ENCODE data around the gene GID8. TPM values are rescaled to one million over a fixed set of nuclear protein-coding genes. Genes with fewer than 3 reads are reported as not detected.

GID8 gene
- polyA plus RNA-seq, 2 of the 4 experiments (the other 2 are of a cell fraction): 19.2 to 24.5 TPM

DNA sequence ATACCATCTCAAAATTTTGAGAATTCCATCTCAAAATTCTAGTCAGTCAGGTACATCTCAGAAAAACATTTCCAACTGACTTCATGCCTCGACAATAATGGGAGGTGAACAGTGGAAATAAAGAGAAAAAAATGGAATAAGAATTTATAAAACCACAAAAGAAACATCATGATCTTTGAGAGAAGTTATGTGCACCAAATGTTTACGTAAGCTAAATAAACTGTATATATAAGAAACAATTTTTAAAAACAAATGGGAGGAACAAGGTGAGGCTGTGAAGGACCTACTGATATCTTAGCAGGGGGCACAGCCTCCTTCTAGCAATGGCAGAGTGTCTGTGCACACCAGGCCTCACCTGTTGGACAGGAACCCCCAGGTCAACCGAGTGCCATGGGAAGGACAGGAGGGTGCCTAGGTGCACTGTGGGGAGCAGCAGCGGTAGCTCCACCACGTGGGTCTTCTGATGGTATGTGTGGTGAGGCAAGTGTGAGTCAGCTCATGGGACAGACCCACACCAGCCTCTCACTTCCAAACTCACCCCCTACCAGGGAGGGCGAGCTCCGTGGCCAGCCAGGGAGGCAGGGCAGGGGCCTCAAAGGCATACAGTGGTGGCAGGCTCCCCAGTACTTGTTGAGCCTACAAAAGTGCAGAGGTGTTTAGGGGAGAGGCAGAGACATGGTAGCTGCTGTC is 34.9 kb upstream of the GID8 start:
- DNase-seq (ENCODE audit: low read depth in 1 of 2, low spot score in 1 of 2) (no peak), FAIRE-seq (no peak), ATAC-seq (no peak)
- no peak overlapping the region for H3K4me2 ChIP-seq
- peaks cover 5% of the 10 kb centered on the region; the same call in 2 of the 3 replicates for H3K4me1 ChIP-seq
- CTCF ChIA-PET: interaction anchor here (0.8 to 18.3 kb wide), 9 partner anchors 9 to 106 kb away, joined by 3 to 368 read pairs (median 8); partner anchors contain the start of gene DIDO1
- WGBS (ENCODE audit: missing lambda C conversion rate): 77% methylated on average over 7 of the region's 7 CpGs
- POLR2A ChIA-PET: interaction anchor here (0.7 kb wide), 1 partner anchor 21 kb away, joined by 3 read pairs; no protein-coding TSS in a partner anchor
- H3K9me3 ChIP-seq: no peaks in the 10 kb centered on the region
- TF ChIP-seq, protein P1, sequence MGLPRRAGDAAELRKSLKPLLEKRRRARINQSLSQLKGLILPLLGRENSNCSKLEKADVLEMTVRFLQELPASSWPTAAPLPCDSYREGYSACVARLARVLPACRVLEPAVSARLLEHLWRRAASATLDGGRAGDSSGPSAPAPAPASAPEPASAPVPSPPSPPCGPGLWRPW (IDR thresholded peaks at IDR 0.05): no peak
- no peak for TF ChIP-seq RNF2 (IDR thresholded peaks at IDR 0.05; ENCODE audit: borderline replicate concordance, low read depth)
- TF ChIP-seq RAD21 (conservative IDR thresholded peaks at IDR 0.05 in 1 of 2, IDR thresholded peaks at IDR 0.05 in 1 of 2): no peak
- TF ChIP-seq MAFK (IDR thresholded peaks at IDR 0.05; ENCODE audit: partially characterized antibody): no peak
- TF ChIP-seq ESRRA (IDR thresholded peaks at IDR 0.05; ENCODE audit: borderline replicate concordance, low read length): no peak
- TF ChIP-seq ZC3H11A (IDR thresholded peaks at IDR 0.05): no peak
- TF ChIP-seq FOSB (CRISPR knock-in tag; IDR thresholded peaks at IDR 0.05): no peak
- no peak for TF ChIP-seq NFE2L2 (conservative IDR thresholded peaks at IDR 0.05; ENCODE audit: low read length)
- TF ChIP-seq FOXS1 (CRISPR knock-in tag; IDR thresholded peaks at IDR 0.05): no peak
- no peak for TF ChIP-seq SMC3 (IDR thresholded peaks at IDR 0.05)
- TF ChIP-seq PHF8 (IDR thresholded peaks at IDR 0.05; ENCODE audit: borderline replicate concordance, low read depth): no peak
- no peak for TF ChIP-seq ZFP36 (IDR thresholded peaks at IDR 0.05; ENCODE audit: borderline replicate concordance, partially characterized antibody)
- no peak for TF ChIP-seq SREBF2 (IDR thresholded peaks at IDR 0.05)
- TF ChIP-seq CHD4 (IDR thresholded peaks at IDR 0.05; ENCODE audit: borderline replicate concordance): no peak
- no peak for TF ChIP-seq HOXA7 (CRISPR knock-in tag; IDR thresholded peaks at IDR 0.05)
- TF ChIP-seq TP53 (CRISPR knock-in tag; IDR thresholded peaks at IDR 0.05): no peak
- no peak for TF ChIP-seq EP300 (IDR thresholded peaks at IDR 0.05)
- no peak for TF ChIP-seq HOXB5 (CRISPR knock-in tag; IDR thresholded peaks at IDR 0.05)
- TF ChIP-seq TFCP2L1 (CRISPR knock-in tag; IDR thresholded peaks at IDR 0.05): no peak
- TF ChIP-seq BHLHE40 (IDR thresholded peaks at IDR 0.05; ENCODE audit: low read depth, low read length): no peak
- H3K27ac ChIP-seq: no peak overlapping the region
- no peak overlapping the region for H3K4me3 ChIP-seq

DNA sequence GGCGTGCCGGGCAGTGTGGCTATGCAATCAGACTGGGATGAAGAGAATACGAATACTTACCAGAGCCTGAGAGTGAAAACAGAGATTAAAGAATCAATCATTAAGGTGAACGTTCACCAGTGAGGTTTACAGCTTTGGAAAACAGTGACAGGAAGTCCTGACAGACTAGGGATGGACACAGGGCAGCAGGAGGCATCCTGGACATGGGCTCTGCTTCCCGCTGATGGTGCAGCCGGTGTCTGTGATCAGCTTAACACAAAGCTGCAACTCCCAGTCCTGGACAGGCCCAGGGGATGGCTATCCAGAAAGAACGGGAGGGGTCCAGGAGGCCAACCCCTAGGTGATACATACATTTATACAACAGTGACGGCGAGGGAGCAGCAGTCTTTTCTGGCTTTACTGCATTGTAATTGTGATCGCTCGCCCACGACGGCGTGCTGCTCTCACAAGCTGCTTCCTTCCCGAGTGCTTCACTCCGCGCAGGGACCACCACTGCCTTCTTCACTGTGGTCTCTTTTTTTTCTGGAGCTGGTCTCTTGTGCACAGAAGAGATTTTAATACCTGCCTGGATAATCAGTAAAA is 32.3 kb upstream of the GID8 start:
- H3K4me1 ChIP-seq: peaks cover 1% of the 10 kb centered on the region; the same call in 2 of the 3 replicates
- no peak overlapping the region for H3K27ac ChIP-seq
- no peaks in the 10 kb centered on the region for H3K9me3 ChIP-seq
- H3K4me3 ChIP-seq: no peak overlapping the region
- FAIRE-seq: no peak
- no peak for ATAC-seq
- no peak for DNase-seq (ENCODE audit: low read depth in 1 of 2, low spot score in 1 of 2)
- CTCF ChIA-PET: interaction anchor here (0.7 to 18.3 kb wide), 2 partner anchors 12 to 16 kb away, joined by 3 to 368 read pairs; partner anchors contain the start of gene DIDO1
- H3K4me2 ChIP-seq: no peak overlapping the region
- WGBS (ENCODE audit: missing lambda C conversion rate): 89% methylated on average over 17 of the region's 17 CpGs
- TF ChIP-seq RARB (CRISPR knock-in tag; IDR thresholded peaks at IDR 0.05) (no peak), HOXA7 (CRISPR knock-in tag; IDR thresholded peaks at IDR 0.05) (no peak), ZNF302 (CRISPR knock-in tag; IDR thresholded peaks at IDR 0.05) (no peak), FOXS1 (CRISPR knock-in tag; IDR thresholded peaks at IDR 0.05) (no peak), JUN (IDR thresholded peaks at IDR 0.05) (no peak), PHF8 (IDR thresholded peaks at IDR 0.05; ENCODE audit: borderline replicate concordance, low read depth) (no peak), GATA3 (IDR thresholded peaks at IDR 0.05; ENCODE audit: borderline replicate concordance) (no peak), EHF (CRISPR knock-in tag; IDR thresholded peaks at IDR 0.05) (no peak)
- TF ChIP-seq, protein P2, sequence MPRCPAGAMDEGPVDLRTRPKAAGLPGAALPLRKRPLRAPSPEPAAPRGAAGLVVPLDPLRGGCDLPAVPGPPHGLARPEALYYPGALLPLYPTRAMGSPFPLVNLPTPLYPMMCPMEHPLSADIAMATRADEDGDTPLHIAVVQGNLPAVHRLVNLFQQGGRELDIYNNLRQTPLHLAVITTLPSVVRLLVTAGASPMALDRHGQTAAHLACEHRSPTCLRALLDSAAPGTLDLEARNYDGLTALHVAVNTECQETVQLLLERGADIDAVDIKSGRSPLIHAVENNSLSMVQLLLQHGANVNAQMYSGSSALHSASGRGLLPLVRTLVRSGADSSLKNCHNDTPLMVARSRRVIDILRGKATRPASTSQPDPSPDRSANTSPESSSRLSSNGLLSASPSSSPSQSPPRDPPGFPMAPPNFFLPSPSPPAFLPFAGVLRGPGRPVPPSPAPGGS (IDR thresholded peaks at IDR 0.05): no peak
- TF ChIP-seq, protein P3, sequence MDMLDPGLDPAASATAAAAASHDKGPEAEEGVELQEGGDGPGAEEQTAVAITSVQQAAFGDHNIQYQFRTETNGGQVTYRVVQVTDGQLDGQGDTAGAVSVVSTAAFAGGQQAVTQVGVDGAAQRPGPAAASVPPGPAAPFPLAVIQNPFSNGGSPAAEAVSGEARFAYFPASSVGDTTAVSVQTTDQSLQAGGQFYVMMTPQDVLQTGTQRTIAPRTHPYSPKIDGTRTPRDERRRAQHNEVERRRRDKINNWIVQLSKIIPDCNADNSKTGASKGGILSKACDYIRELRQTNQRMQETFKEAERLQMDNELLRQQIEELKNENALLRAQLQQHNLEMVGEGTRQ (IDR thresholded peaks at IDR 0.05): no peak
- TF ChIP-seq, protein P4, sequence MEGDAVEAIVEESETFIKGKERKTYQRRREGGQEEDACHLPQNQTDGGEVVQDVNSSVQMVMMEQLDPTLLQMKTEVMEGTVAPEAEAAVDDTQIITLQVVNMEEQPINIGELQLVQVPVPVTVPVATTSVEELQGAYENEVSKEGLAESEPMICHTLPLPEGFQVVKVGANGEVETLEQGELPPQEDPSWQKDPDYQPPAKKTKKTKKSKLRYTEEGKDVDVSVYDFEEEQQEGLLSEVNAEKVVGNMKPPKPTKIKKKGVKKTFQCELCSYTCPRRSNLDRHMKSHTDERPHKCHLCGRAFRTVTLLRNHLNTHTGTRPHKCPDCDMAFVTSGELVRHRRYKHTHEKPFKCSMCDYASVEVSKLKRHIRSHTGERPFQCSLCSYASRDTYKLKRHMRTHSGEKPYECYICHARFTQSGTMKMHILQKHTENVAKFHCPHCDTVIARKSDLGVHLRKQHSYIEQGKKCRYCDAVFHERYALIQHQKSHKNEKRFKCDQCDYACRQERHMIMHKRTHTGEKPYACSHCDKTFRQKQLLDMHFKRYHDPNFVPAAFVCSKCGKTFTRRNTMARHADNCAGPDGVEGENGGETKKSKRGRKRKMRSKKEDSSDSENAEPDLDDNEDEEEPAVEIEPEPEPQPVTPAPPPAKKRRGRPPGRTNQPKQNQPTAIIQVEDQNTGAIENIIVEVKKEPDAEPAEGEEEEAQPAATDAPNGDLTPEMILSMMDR (IDR thresholded peaks at IDR 0.05): no peak
- POLR2A ChIA-PET: no interaction called here

Measured in A549 (cell line).